Epithelial cell of proximal tubule (primary cell): ENCODE measurements around the gene CYTH1. TPM values are rescaled to one million over a fixed set of nuclear protein-coding genes. Genes with fewer than 3 reads are reported as not detected.

ENCODE experiments used
- DNase-seq: peaks from one replicate; pipeline ENCODE4 v3.0.0-alpha.2; 2011; ENCODE audit warnings: low read depth
- H3K4me3 ChIP-seq: 2 replicates; pipeline ENCODE4 v1.5.1; 2011; ENCODE audit warnings: low read depth, mild to moderate bottlenecking, low read length
- CTCF ChIP-seq: conservative IDR thresholded peaks from 2 replicates; pipeline ENCODE4 v1.5.1; 2012; ENCODE audit warnings: low read depth, mild to moderate bottlenecking, low read length
- total RNA-seq: library from RNA; depleted of rRNA; stranded (reverse); fragments of >200 nt; gene quantifications from 2 replicates; pipeline ENCODE4 v1.2.3, GENCODE V29; 2015

The CYTH1 gene
- total RNA-seq, 1 donor from 2014 or later = 16.8 TPM

GRCh38 chr17:78645421-78646295 is 136.4 kb downstream of the CYTH1 start:
- H3K4me3 ChIP-seq = no peak overlapping the region
- no peak for DNase-seq
- TF ChIP-seq CTCF = no peak

GRCh38 chr17:78644931-78645351 is 137.1 kb downstream of the CYTH1 start:
- no peak for DNase-seq
- H3K4me3 ChIP-seq = no peak overlapping the region
- no peak for TF ChIP-seq CTCF

- H3K4me3 ChIP-seq = no peak overlapping the region
- no peak for TF ChIP-seq CTCF
- DNase-seq = no peak
These were observed 137.8 kb downstream of the CYTH1 start for GRCh38 chr17:78644224-78644623.

GRCh38 chr17:78643326-78643725 is 138.7 kb downstream of the CYTH1 start:
- no peak overlapping the region for H3K4me3 ChIP-seq
- no peak for DNase-seq
- no peak for TF ChIP-seq CTCF

GRCh38 chr17:78642707-78643106 is 139.4 kb downstream of the CYTH1 start:
- no peak overlapping the region for H3K4me3 ChIP-seq
- no peak for DNase-seq
- TF ChIP-seq CTCF = no peak

- DNase-seq = no peak
These were observed 140.4 kb downstream of the CYTH1 start for GRCh38 chr17:78641666-78642065.

More at GRCh38 chr17:78641666-78642065, 140.4 kb downstream of the CYTH1 start:
- no peak for TF ChIP-seq CTCF
- H3K4me3 ChIP-seq = no peak overlapping the region
